Fibroblast of peridontal ligament (primary cell): ENCODE measurements around the gene SHC4.
"Not testable (repeated sequence)": the region's sequence is repeated elsewhere in the genome, so short reads cannot be mapped to it uniquely, and the experiment has no call there.

Experiments used
- DNase-seq: peaks from one replicate; pipeline ENCODE4 v3.0.0-alpha.2; 2010; ENCODE audit errors: extremely low read depth

Gene SHC4

GRCh38 chr15:48883699-48884098 lies 80.0 kb downstream of the SHC4 start:
- DNase-seq: no peak

DNA sequence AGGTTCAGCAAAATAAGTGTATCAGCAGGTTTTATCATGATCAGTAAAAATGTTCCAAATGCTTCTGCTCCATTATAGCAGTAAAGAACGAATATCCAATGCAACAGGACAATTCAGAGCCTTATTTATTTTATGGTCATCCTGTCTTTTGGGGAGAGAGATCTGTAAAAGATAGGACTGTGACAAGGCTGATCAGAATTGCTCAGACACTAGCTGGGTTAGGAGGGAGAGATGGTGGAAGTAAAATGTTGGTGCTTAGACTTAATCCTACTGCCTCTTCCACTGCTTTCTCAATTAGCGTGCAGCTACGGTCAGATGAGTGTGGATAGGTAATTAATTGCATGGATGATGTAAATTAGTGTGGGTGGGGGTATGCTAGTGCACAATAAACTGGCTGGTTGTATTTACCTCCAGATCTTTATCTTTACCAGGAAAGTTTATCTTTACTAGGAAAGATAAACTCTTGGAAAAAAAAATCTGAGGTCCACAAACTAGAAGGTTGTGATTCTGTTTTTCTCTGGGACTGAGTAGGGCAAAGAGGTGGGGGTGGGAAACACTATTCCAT lies 83.6 kb downstream of the SHC4 start:
- no peak for DNase-seq

GRCh38 chr15:48877630-48878595 lies 85.8 kb downstream of the SHC4 start, which contains the start of gene EID1:
EID1 (plus strand) TSS chr15:48878134; CDS start chr15:48878177, 43 bp downstream.
- DNase-seq: peak; percentile 96

GRCh38 chr15:48876057-48876456 lies 87.7 kb downstream of the SHC4 start:
- DNase-seq: no peak

GRCh38 chr15:48875241-48875960 lies 88.3 kb downstream of the SHC4 start:
- no peak for DNase-seq

DNA sequence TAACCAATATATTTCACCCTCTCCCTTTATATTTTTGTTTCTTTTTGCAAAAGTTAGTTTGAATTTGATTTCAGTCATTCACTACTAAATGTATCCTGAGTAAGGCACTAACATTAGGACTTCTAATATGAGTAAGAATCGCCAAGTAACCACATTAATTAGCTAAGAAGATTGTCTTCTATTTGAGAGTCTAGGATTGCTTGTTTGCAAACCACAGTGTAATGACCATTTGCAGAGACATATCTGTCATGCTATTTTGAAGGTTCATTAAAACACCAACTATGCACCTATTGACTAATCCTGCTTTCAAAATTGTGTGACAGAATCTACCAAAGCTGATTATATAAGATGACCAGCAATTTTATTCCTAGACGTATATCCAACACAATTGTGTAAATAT lies 91.1 kb downstream of the SHC4 start:
- no peak for DNase-seq

- no peak for DNase-seq
These were observed 92.2 kb downstream of the SHC4 start for GRCh38 chr15:48871542-48871941.

- DNase-seq: no peak
These were observed 93.8 kb downstream of the SHC4 start for GRCh38 chr15:48869966-48870365.

- DNase-seq: peak; percentile 48
These were observed 95.2 kb downstream of the SHC4 start for GRCh38 chr15:48868536-48868935.

DNA sequence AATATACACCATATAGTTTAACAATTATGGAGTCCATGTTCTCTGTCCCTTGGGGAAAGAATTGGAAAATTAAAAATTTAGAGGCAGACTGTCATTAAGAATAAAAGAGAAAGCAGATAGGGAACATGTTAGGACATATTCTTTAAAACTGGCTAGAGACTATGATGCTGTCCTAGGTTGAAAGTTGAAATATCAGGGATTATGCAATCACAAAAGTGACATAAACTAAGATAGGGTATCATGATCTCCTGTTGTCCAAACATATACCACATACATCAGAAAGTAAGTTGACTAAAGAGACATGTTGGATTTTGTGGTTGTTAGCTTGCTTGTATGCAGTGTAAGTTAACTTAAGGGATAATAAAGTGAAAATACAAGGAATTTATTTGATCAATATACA lies 95.7 kb downstream of the SHC4 start:
- no peak for DNase-seq

DNA sequence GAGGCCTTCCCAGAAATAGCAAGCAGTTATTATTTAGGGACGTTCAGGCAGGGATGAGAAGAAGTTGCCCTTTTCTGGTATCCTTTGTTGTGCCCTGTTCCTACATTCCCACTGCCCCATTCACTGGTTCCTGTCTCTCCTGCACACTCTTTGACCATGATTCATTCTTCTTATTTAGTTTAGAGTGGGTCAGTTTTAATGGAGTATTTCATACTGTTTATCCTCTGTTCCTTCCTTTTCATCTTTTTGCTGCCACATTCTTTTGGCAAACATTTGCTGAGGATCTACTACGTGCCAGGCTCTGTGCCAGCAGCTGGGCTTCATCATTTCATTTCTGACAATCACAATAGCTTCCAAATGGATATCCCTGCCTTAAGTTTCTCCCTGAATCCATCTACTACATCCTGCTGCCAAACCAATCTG lies 97.6 kb downstream of the SHC4 start:
- peak; percentile 85 for DNase-seq

GRCh38 chr15:48865370-48866079 lies 98.2 kb downstream of the SHC4 start:
- peak; percentile 79 for DNase-seq

- no peak for DNase-seq
These were observed 101.0 kb downstream of the SHC4 start for GRCh38 chr15:48862705-48863104.

- DNase-seq: peak; percentile 87
These were observed 101.8 kb downstream of the SHC4 start for GRCh38 chr15:48861813-48862431.

GRCh38 chr15:48859426-48859825 lies 104.3 kb downstream of the SHC4 start:
- DNase-seq: no peak

DNA sequence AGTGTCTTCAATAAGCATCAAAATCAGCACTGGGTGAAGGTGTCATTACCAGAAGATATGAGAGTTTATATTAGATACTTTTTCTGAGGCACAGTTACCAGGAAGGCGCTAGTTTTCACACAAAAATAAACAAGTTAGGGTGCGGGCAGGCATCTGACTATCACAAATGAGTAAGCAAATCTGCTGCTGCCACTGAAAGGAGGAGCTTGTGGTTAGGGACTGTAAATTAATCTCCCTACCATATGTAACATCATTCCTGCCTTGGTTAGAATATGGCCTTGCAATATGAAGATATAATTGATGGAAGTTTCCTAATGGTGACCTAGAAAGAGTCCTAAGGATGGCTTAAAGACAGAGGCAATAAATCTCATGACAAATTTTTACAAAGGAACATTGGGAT lies 105.3 kb downstream of the SHC4 start:
- peak; percentile 74 for DNase-seq

- peak; percentile 82 for DNase-seq
These were observed 106.8 kb downstream of the SHC4 start for GRCh38 chr15:48856942-48857341.

GRCh38 chr15:48855501-48856440 lies 107.9 kb downstream of the SHC4 start:
- DNase-seq: peak; percentile 79

- DNase-seq: not testable (repeated sequence)
These were observed 109.3 kb downstream of the SHC4 start for GRCh38 chr15:48854434-48854833.

DNA sequence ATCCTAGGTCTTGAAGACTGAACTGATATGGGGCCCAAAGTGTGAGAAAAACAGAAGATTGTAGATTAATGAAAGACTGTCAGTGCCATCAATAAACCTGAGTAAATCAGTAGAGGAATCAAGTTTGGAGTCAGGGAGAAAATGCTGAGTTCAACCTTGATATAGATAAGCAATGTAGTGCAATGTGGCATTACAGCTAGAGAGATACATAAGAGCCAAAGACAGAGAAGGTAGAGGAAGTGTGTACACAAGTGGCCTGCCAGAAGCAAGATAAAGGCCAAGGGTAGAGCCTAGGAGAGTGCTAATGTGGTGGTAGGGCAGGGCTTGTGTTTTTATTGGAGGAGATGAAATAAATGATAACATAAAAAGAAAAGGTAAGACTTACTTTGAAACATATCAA lies 111.8 kb downstream of the SHC4 start:
- no peak for DNase-seq
